K562 (cell line): Measurements from ENCODE around the gene DBNDD2. TPM values are rescaled to one million over a fixed set of nuclear protein-coding genes. Genes with fewer than 3 reads are reported as not detected.
A peak's percentile ranks its signal among the peaks of the same experiment; 100 is the strongest.

ENCODE experiments used
- ATAC-seq: fragments of 200-7000 bp; cut with Tn5 transposase; 3 replicates; pipeline ENCODE4 v1.9.1; 2020; ENCODE audit warnings: moderate library complexity
- BruUV-seq: library from RNA; stranded (reverse); fragments of 400-500 nt; replicated peaks from 2 replicates; lab custom pipeline; 2021; lab: Mats Ljungman, UMichigan
- CTCF ChIA-PET: fragments of 300-600 bp; formaldehyde crosslinking; extraction: SDS; loops from one replicate; lab custom pipeline; 2021; ENCODE audit warnings: low intra/inter-chr PET ratio; lab: Yijun Ruan, JAX
- POLR2A ChIA-PET: fragments of 300-600, 350-650 bp; sonication (Branson Sonifier 250); formaldehyde crosslinking; extraction: SDS; loops from one replicate; lab custom pipeline; 2021; ENCODE audit warnings: antibody characterized with exemption, inconsistent platforms; lab: Yijun Ruan, JAX
- DNase-seq, 4 experiments: peaks; one replicate each; pipeline versions ENCODE4 v3.0.0 to v3.0.0-alpha.2; 2011 to 2018; ENCODE audit warnings: low spot score in 3 of 4, mixed read lengths in 3 of 4; ENCODE audit errors: extremely low read depth in 1 of 4
- FAIRE-seq: peaks from 2 replicates; lab custom pipeline; 2011; peaks lifted over from hg19 to GRCh38; lab: Jason Lieb, UNC
- H2AFZ ChIP-seq: 2 replicates; pipeline ENCODE4 v1.6.0; 2011; ENCODE audit warnings: low read depth, low read length, control low read depth, inconsistent platforms
- H3K27ac ChIP-seq: fragments of 200-600 bp; 3 replicates; pipeline ENCODE4 v1.8.0; 2011; ENCODE audit warnings: low read depth, mild to moderate bottlenecking, control low read depth, inconsistent platforms, low read length, moderate library complexity, mixed read lengths; ENCODE audit errors: extremely low read depth
- H3K27me3 ChIP-seq, 2 experiments: fragments of 300-600 bp in 1 of 2; 2 replicates in 1 of 2; 3 replicates in 1 of 2; pipeline versions ENCODE4 v1.6.0 to v1.8.0; 2011; ENCODE audit warnings: inconsistent platforms in 2 of 2, low read length in 2 of 2, mild to moderate bottlenecking in 1 of 2, mixed read lengths in 1 of 2, moderate library complexity in 1 of 2; ENCODE audit not compliant: control insufficient read depth in 2 of 2, insufficient read depth in 2 of 2
- H3K36me3 ChIP-seq: fragments of 300-600 bp; 3 replicates; pipeline ENCODE4 v1.8.0; 2011; ENCODE audit warnings: mild to moderate bottlenecking, low read length, inconsistent platforms; ENCODE audit not compliant: control insufficient read depth, insufficient read depth
- H3K4me1 ChIP-seq, 2 experiments: fragments of 200-600 bp in 1 of 2; replicated peaks in 1 of 2; 2 replicates in 1 of 2; 3 replicates in 1 of 2; pipeline versions ENCODE4 v1.5.1 to v1.8.0; 2011; ENCODE audit warnings: inconsistent platforms in 2 of 2, low read length in 2 of 2, mild to moderate bottlenecking in 1 of 2, mixed read lengths in 1 of 2, moderate library complexity in 1 of 2; ENCODE audit not compliant: control insufficient read depth in 2 of 2, insufficient read depth in 2 of 2
- H3K4me2 ChIP-seq: 2 replicates; pipeline ENCODE4 v1.6.1; 2011; ENCODE audit warnings: low read length, control low read depth, inconsistent platforms, mixed read lengths; ENCODE audit not compliant: insufficient read depth
- H3K4me3 ChIP-seq: fragments of 200-600 bp; sonication (generic), shearing (Covaris generic); 2 replicates; pipeline ENCODE4 v1.5.1; 2016; ENCODE audit warnings: control low read depth, inconsistent platforms
- H3K79me2 ChIP-seq: fragments of 200-600 bp; 3 replicates; pipeline ENCODE4 v1.8.0; 2011; ENCODE audit warnings: low read length, inconsistent platforms; ENCODE audit not compliant: control insufficient read depth, insufficient read depth
- H3K9ac ChIP-seq, 2 experiments: 2 replicates each; pipeline versions ENCODE4 v1.6.0 to v1.6.1; 2011; ENCODE audit warnings: low read depth in 2 of 2, low read length in 2 of 2, control low read depth in 1 of 2, inconsistent platforms in 1 of 2, mild to moderate bottlenecking in 1 of 2, mixed read lengths in 1 of 2; ENCODE audit not compliant: insufficient read depth in 1 of 2
- H3K9me1 ChIP-seq: one replicate; pipeline ENCODE4 v1.6.0; 2011; ENCODE audit warnings: inconsistent platforms, mild to moderate bottlenecking, low read length, moderate library complexity; ENCODE audit not compliant: control insufficient read depth, insufficient read depth
- H3K9me3 ChIP-seq: replicated peaks from 2 replicates; pipeline ENCODE4 v1.5.1; 2011; ENCODE audit warnings: low read depth, low read length, inconsistent platforms; ENCODE audit not compliant: control insufficient read depth, insufficient read depth
- H4K20me1 ChIP-seq: replicated peaks from 2 replicates; pipeline ENCODE4 v1.6.1; 2011; ENCODE audit warnings: low read length, inconsistent platforms, mixed read lengths; ENCODE audit not compliant: control insufficient read depth, insufficient read depth
- BDP1 ChIP-seq: IDR thresholded peaks from 3 replicates; pipeline ENCODE4 v1.6.1; 2011; ENCODE audit not compliant: insufficient read length, insufficient read depth
- CBX1 ChIP-seq: sonication (generic); IDR thresholded peaks from 2 replicates; pipeline ENCODE4 v1.6.1; 2016; ENCODE audit warnings: antibody characterized with exemption, low read depth, mild to moderate bottlenecking
- HOXB6 ChIP-seq: fragments of 250-450 bp; sonication (Bioruptor Pico); IDR thresholded peaks from 2 replicates; pipeline ENCODE4 v1.5.1; 2022; ENCODE audit warnings: mild to moderate bottlenecking, borderline replicate concordance
- ZNF134 ChIP-seq: fragments of 250-450 bp; sonication (Bioruptor Pico); conservative IDR thresholded peaks from 2 replicates; pipeline ENCODE4 v1.4.0; 2020
- WGBS: fragments of 100-300 bp; shearing (Covaris generic); methylation state at CpG from one replicate; pipeline ENCODE4 v1.1.6; 2016; ENCODE audit warnings: low coverage, mixed read lengths; ENCODE audit not compliant: insufficient coverage; ENCODE audit errors: missing lambda C conversion rate; 5-methylcytosine and 5-hydroxymethylcytosine counted together
- in situ Hi-C: fragments of 300-500 bp; cut with MboI; formaldehyde crosslinking; loops from 4 replicates; pipeline ENCODE4 v1.15.0; 2018; ENCODE audit warnings: inconsistent platforms, mixed read lengths
- intact Hi-C: fragments of 100-400 bp; cut with micrococcal nuclease; formaldehyde crosslinking; loops from 2 replicates; pipeline ENCODE4 v1.14.2; 2022
- polyA plus RNA-seq, 8 experiments: library from polyadenylated mRNA; depleted of rRNA in 4 of 8; stranded (reverse) in 5 of 8; unstranded in 3 of 8; fragments of >200 nt; fragmentation: Nextera tagmentation in 2 of 8; fragmentation: Illumina TruSeq in 1 of 8; extraction: Ambion mirVana in 2 of 8; extraction: Trizol in 1 of 8; gene quantifications; 2 replicates each; pipeline versions ENCODE4 v1.2.1 to v1.2.3, GENCODE V29; 2011 to 2014; ENCODE audit warnings: inconsistent platforms in 1 of 8, missing spikeins in 1 of 8
- total RNA-seq, 7 experiments: library from RNA; depleted of rRNA in 6 of 7; stranded (reverse); fragments of >200 nt in 6 of 7; fragmentation: Illumina TruSeq in 2 of 7; extraction: Trizol in 2 of 7; gene quantifications; 2 replicates each; pipeline versions ENCODE4 v1.2.1 to v1.2.3, GENCODE V29; 2011 to 2021; ENCODE audit warnings: low replicate concordance in 1 of 7
- TF ChIP-seq, protein P1 (sequence below): fragments of 450-650 bp; formaldehyde crosslinking; conservative IDR thresholded peaks from 2 replicates; pipeline ENCODE4 v1.4.0; 2022; ENCODE audit warnings: mild to moderate bottlenecking, missing genetic modification characterization
- TF ChIP-seq, protein P2 (sequence below), 2 experiments: fragments of 450-650 bp; formaldehyde crosslinking in 1 of 2; IDR thresholded peaks; 2 replicates each; pipeline versions ENCODE4 v1.4.0 to v1.6.1; 2014 to 2020; ENCODE audit warnings: mild to moderate bottlenecking in 2 of 2, borderline replicate concordance in 1 of 2, low read depth in 1 of 2
- TF ChIP-seq, protein P3 (sequence below): fragments of 250-450 bp; sonication (Bioruptor Pico); IDR thresholded peaks from 2 replicates; pipeline ENCODE4 v1.4.0; 2020; ENCODE audit warnings: mild to moderate bottlenecking, moderate library complexity, borderline replicate concordance

Gene DBNDD2
- total and polyA plus RNA-seq, 9 of the 15 experiments (the other 6 are each of a cell fraction or from before 2014, with no cell fraction given): 12.8 to 64.0 (median 35.8) TPM

DNA sequence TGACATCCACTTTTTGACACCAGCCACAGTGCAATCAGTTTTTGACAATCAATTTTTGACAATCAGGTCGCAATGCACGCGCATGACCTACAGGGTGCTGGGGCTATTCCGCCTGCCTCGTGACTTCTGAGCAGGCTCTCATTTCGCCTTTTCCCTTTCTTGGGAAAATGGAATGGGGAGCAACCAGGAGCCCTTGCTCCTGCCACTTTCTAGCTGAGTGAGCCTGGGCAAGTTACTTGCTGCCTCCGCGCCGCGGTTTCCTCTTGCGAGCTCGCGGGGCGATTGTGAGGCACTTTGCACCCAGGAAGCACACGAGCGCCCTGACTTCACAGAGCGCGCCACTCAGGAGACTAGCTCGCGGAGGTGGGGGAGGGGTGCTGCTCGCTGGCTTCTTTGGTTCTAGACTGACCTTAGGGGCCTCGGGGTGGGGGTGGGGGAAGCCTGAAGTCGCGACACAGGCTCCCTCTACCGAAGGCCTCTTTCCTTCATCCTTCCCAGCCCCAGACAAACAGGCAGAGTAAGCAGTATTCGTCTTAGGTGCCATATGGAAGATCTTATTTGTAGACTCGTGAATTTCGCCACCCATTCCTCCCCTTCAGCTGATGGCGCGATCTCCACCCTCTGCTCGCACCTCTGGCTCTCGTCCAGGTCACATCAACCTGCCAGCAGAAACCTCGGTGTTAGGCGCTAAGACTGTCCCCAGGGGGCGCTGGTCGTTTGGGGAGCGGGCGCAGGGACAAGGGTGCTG is 34.6 kb upstream of the DBNDD2 start:
- POLR2A ChIA-PET: interaction anchor here (0.6 to 3.6 kb wide), 14 partner anchors 10 to 656 kb away, joined by 3 to 38 read pairs (median 4); partner anchors contain the start of genes SDC4, SLC12A5 and SYS1
- H3K27ac ChIP-seq: peak overlapping the region; percentile 74
- intact Hi-C loops (loop anchor here (1.0 to 5.0 kb wide), 3 partner anchors 50 to 399 kb away; no protein-coding TSS in a partner anchor), in situ Hi-C loops (loop anchor here (5.0 kb wide), 1 partner anchor 64 kb away; no protein-coding TSS in a partner anchor)
- no peaks in the 10 kb centered on the region for H4K20me1 ChIP-seq
- WGBS: 6% methylated on average over 32 of the region's 38 CpGs
- no TSS peak for BruUV-seq
- H3K9me3 ChIP-seq: no peaks in the 10 kb centered on the region
- H3K36me3 ChIP-seq: peaks cover 2% of the 10 kb centered on the region; the same call in 1 of the 3 replicates
- H3K4me1 ChIP-seq: peaks cover 7 to 15% of the 10 kb centered on the region in 2 experiments; a peak in 4 of 5 replicates
- H2AFZ ChIP-seq: peak overlapping the region; percentile 94
- no peaks in the 10 kb centered on the region for H3K27me3 ChIP-seq
- ATAC-seq (peak; percentile 96), FAIRE-seq (peak; percentile 97), DNase-seq (peak; percentile 84 to 95 (median 88))
- H3K9ac ChIP-seq: peak overlapping the region; percentile 61 to 90
- CTCF ChIA-PET: interaction anchor here (0.6 to 2.3 kb wide), 7 partner anchors 50 to 506 kb away, joined by 3 to 17 read pairs (median 6); no protein-coding TSS in a partner anchor
- no peaks in the 10 kb centered on the region for H3K79me2 ChIP-seq
- H3K9me1 ChIP-seq: no peaks in the 10 kb centered on the region
- peak overlapping the region; percentile 41 for H3K4me3 ChIP-seq
- H3K4me2 ChIP-seq: peak overlapping the region; percentile 90
- TF ChIP-seq BDP1: no peak
- TF ChIP-seq, protein P1, sequence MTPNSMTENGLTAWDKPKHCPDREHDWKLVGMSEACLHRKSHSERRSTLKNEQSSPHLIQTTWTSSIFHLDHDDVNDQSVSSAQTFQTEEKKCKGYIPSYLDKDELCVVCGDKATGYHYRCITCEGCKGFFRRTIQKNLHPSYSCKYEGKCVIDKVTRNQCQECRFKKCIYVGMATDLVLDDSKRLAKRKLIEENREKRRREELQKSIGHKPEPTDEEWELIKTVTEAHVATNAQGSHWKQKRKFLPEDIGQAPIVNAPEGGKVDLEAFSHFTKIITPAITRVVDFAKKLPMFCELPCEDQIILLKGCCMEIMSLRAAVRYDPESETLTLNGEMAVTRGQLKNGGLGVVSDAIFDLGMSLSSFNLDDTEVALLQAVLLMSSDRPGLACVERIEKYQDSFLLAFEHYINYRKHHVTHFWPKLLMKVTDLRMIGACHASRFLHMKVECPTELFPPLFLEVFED: 0 out of 2 replicates have a peak, but pooled peaks have one; percentile 63
- TF ChIP-seq CBX1: no peak
- TF ChIP-seq, protein P2, sequence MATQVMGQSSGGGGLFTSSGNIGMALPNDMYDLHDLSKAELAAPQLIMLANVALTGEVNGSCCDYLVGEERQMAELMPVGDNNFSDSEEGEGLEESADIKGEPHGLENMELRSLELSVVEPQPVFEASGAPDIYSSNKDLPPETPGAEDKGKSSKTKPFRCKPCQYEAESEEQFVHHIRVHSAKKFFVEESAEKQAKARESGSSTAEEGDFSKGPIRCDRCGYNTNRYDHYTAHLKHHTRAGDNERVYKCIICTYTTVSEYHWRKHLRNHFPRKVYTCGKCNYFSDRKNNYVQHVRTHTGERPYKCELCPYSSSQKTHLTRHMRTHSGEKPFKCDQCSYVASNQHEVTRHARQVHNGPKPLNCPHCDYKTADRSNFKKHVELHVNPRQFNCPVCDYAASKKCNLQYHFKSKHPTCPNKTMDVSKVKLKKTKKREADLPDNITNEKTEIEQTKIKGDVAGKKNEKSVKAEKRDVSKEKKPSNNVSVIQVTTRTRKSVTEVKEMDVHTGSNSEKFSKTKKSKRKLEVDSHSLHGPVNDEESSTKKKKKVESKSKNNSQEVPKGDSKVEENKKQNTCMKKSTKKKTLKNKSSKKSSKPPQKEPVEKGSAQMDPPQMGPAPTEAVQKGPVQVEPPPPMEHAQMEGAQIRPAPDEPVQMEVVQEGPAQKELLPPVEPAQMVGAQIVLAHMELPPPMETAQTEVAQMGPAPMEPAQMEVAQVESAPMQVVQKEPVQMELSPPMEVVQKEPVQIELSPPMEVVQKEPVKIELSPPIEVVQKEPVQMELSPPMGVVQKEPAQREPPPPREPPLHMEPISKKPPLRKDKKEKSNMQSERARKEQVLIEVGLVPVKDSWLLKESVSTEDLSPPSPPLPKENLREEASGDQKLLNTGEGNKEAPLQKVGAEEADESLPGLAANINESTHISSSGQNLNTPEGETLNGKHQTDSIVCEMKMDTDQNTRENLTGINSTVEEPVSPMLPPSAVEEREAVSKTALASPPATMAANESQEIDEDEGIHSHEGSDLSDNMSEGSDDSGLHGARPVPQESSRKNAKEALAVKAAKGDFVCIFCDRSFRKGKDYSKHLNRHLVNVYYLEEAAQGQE (IDR thresholded peaks at IDR 0.05; ENCODE audit: borderline replicate concordance): peak; percentile 91
- TF ChIP-seq, protein P2 (CRISPR knock-in tag; IDR thresholded peaks at IDR 0.05; ENCODE audit: low read depth): no peak
- TF ChIP-seq ZNF134 (CRISPR knock-in tag): 0 out of 2 replicates have a peak, but pooled peaks have one; percentile 29
- no peak for TF ChIP-seq HOXB6 (CRISPR knock-in tag)
- TF ChIP-seq, protein P3, sequence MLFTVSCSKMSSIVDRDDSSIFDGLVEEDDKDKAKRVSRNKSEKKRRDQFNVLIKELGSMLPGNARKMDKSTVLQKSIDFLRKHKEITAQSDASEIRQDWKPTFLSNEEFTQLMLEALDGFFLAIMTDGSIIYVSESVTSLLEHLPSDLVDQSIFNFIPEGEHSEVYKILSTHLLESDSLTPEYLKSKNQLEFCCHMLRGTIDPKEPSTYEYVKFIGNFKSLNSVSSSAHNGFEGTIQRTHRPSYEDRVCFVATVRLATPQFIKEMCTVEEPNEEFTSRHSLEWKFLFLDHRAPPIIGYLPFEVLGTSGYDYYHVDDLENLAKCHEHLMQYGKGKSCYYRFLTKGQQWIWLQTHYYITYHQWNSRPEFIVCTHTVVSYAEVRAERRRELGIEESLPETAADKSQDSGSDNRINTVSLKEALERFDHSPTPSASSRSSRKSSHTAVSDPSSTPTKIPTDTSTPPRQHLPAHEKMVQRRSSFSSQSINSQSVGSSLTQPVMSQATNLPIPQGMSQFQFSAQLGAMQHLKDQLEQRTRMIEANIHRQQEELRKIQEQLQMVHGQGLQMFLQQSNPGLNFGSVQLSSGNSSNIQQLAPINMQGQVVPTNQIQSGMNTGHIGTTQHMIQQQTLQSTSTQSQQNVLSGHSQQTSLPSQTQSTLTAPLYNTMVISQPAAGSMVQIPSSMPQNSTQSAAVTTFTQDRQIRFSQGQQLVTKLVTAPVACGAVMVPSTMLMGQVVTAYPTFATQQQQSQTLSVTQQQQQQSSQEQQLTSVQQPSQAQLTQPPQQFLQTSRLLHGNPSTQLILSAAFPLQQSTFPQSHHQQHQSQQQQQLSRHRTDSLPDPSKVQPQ (CRISPR knock-in tag): no peak
